Naive thymus-derived CD4-positive, alpha-beta T cell (primary cell): ENCODE results near the gene MMP23B. TPM values are rescaled to one million over a fixed set of nuclear protein-coding genes. Genes with fewer than 3 reads are reported as not detected.

Experiments
- ATAC-seq: fragments of 150-1000 bp; cut with Tn5 transposase; 2 replicates; pipeline ENCODE4 v1.10.0; 2021; ENCODE audit warnings: mild to moderate bottlenecking, moderate library complexity
- CTCF ChIA-PET: fragments of 350-600 bp; sonication (Branson Sonifier 250); formaldehyde crosslinking; loops from one replicate; lab custom pipeline; 2021; ENCODE audit warnings: antibody characterized with exemption; lab: Charles Lee
- POLR2A ChIA-PET: fragments of 350-600 bp; sonication (Branson Sonifier 250); formaldehyde crosslinking; loops from one replicate; lab custom pipeline; 2021; ENCODE audit warnings: antibody characterized with exemption, inconsistent platforms; lab: Charles Lee
- DNase-seq, 9 donors: peaks; one replicate each; pipeline versions ENCODE4 v3.0.0 to v3.0.0-alpha.2; 2020 to 2022; ENCODE audit warnings: mixed read lengths in 1 of 9
- H3K27ac ChIP-seq: one replicate; pipeline ENCODE4 v1.7.0; 2013; ENCODE audit warnings: mild to moderate bottlenecking, low read depth, low read length, moderate library complexity
- H3K27me3 ChIP-seq, 2 donors: one replicate each; pipeline ENCODE4 v1.7.0; 2013; ENCODE audit warnings: low read length in 2 of 2, mild to moderate bottlenecking in 2 of 2, moderate library complexity in 2 of 2; ENCODE audit not compliant: control insufficient read depth in 2 of 2, insufficient read depth in 2 of 2
- H3K36me3 ChIP-seq, 3 experiments: 1 replicate in 2 of 3; 2 replicates in 1 of 3; pipeline ENCODE4 v1.7.0; 2013; ENCODE audit warnings: low read length in 3 of 3, mild to moderate bottlenecking in 3 of 3, moderate library complexity in 1 of 3; ENCODE audit not compliant: insufficient read depth in 3 of 3, control insufficient read depth in 2 of 3
- H3K4me1 ChIP-seq, 2 donors: one replicate each; pipeline ENCODE4 v1.7.0; 2013; ENCODE audit warnings: low read length in 2 of 2, mild to moderate bottlenecking in 2 of 2, moderate library complexity in 1 of 2; ENCODE audit not compliant: control insufficient read depth in 2 of 2, insufficient read depth in 2 of 2
- H3K4me3 ChIP-seq: 2 replicates; pipeline ENCODE4 v1.7.0; 2013; ENCODE audit warnings: mild to moderate bottlenecking, low read length
- H3K9me3 ChIP-seq, 3 experiments: 1 replicate in 2 of 3; 2 replicates in 1 of 3; pipeline ENCODE4 v1.7.0; 2013; ENCODE audit warnings: low read length in 3 of 3; ENCODE audit not compliant: control insufficient read depth in 2 of 3
- H3K27ac Mint-ChIP-seq, 9 donors: one replicate each; pipeline ENCODE4 v1.8.0; 2020 to 2022; ENCODE audit warnings: mixed read lengths in 9 of 9, mild to moderate bottlenecking in 8 of 9, moderate library complexity in 5 of 9, inconsistent platforms in 2 of 9
- H3K27me3 Mint-ChIP-seq, 5 donors: one replicate each; pipeline ENCODE4 v1.8.0; 2021 to 2022; ENCODE audit warnings: mixed read lengths in 5 of 5, mild to moderate bottlenecking in 1 of 5
- H3K36me3 Mint-ChIP-seq, 5 donors: one replicate each; pipeline ENCODE4 v1.8.0; 2020 to 2022; ENCODE audit warnings: mixed read lengths in 5 of 5, mild to moderate bottlenecking in 3 of 5, inconsistent platforms in 1 of 5
- H3K4me1 Mint-ChIP-seq, 7 donors: one replicate each; pipeline ENCODE4 v1.8.0; 2020 to 2022; ENCODE audit warnings: mixed read lengths in 7 of 7, mild to moderate bottlenecking in 3 of 7, inconsistent platforms in 1 of 7
- H3K4me3 Mint-ChIP-seq, 10 donors: one replicate each; pipeline ENCODE4 v1.8.0; 2020 to 2022; ENCODE audit warnings: mild to moderate bottlenecking in 10 of 10, mixed read lengths in 10 of 10, moderate library complexity in 6 of 10, inconsistent platforms in 2 of 10
- H3K9me3 Mint-ChIP-seq, 11 donors: one replicate each; pipeline ENCODE4 v1.8.0; 2020 to 2022; ENCODE audit warnings: mixed read lengths in 11 of 11, mild to moderate bottlenecking in 4 of 11, inconsistent platforms in 1 of 11, moderate library complexity in 1 of 11
- intact Hi-C, 2 donors: fragments of 100-400 bp; cut with micrococcal nuclease; formaldehyde crosslinking; loops; one replicate each; pipeline ENCODE4 v1.15.1; 2023
- polyA plus RNA-seq, 2 donors: library from polyadenylated mRNA; unstranded; fragments of 300-500 nt; fragmentation: Illumina TruSeq; gene quantifications; one replicate each; pipeline ENCODE4 v1.2.3, GENCODE V29; 2021
- total RNA-seq, 6 experiments: library from RNA in 5 of 6; stranded (reverse) in 5 of 6; gene quantifications; 1 replicate in 5 of 6; 2 replicates in 1 of 6; pipeline ENCODE4 v1.2.3 and lab custom pipeline; 2021 to 2026

Gene MMP23B
- total and polyA plus RNA-seq, 7 experiments from 2014 or later = 2.7 to 12.8 (median 4.2) TPM; not detected in 2

- peaks cover 0 to 4% of the 10 kb centered on the region in 2 donors for H3K27me3 ChIP-seq
- intact Hi-C loops = loop anchor here (1.0 kb wide), 2 partner anchors 16 to 24 kb away; partner anchors contain the start of gene MIB2 (in 1 of the 2)
- Mint-ChIP-seq H3K27ac (peak overlapping the region in 3 of 9 donors; percentile 56 to 80 (median 62)), H3K27me3 (peaks cover 0 to 10% (median 0%) of the 10 kb centered on the region in 5 donors), H3K36me3 (no peaks in the 10 kb centered on the region), H3K4me1 (peaks cover 0 to 13% (median 5%) of the 10 kb centered on the region in 7 donors), H3K9me3 (no peaks in the 10 kb centered on the region), H3K4me3 (peak overlapping the region; percentile 60 to 90 (median 76))
- ChIA-PET POLR2A (interaction anchor here (0.9 to 2.8 kb wide), 2 partner anchors 9 to 15 kb away, joined by 3 to 21 read pairs; partner anchors contain the start of gene MIB2), CTCF (interaction anchor here (1.1 kb wide), 1 partner anchor 17 kb away, joined by 3 read pairs; no protein-coding TSS in a partner anchor)
- ATAC-seq (peak; percentile 58), DNase-seq (peak in 8 of 9 donors; percentile 20 to 56 (median 50))
- H3K4me1 ChIP-seq = no peaks in the 10 kb centered on the region
- no peak overlapping the region for H3K4me3 ChIP-seq
- no peaks in the 10 kb centered on the region for H3K9me3 ChIP-seq
- H3K27ac ChIP-seq = no peak overlapping the region
- H3K36me3 ChIP-seq = no peaks in the 10 kb centered on the region
These were observed 32.7 kb upstream of the MMP23B start for GRCh38 chr1:1599030-1599934.

GRCh38 chr1:1599935-1600860 lies 31.8 kb upstream of the MMP23B start, which contains the start of gene FNDC10:
TSS of gene FNDC10 (minus strand) at chr1:1600135. CDS start at chr1:1600015, 120 bp downstream.
- POLR2A ChIA-PET = no interaction called here
- peak; percentile 43 for ATAC-seq

GRCh38 chr1:1600861-1601563 lies 31.0 kb upstream of the MMP23B start:
- peak in 1 of 9 donors; percentile 7 for DNase-seq

More at GRCh38 chr1:1599935-1600860, 31.8 kb upstream of the MMP23B start, which contains the start of gene FNDC10:
- Mint-ChIP-seq H3K9me3 (no peaks in the 10 kb centered on the region), H3K4me3 (peak within 1 kb of the TSS; percentile 60 to 90 (median 76)), H3K27me3 (peaks cover 0 to 10% (median 0%) of the 10 kb centered on the region in 5 donors), H3K27ac (peak within 1 kb of the TSS in 3 of 9 donors; percentile 56 to 80 (median 62)), H3K36me3 (no peaks in the 10 kb centered on the region), H3K4me1 (peaks cover 0 to 13% (median 5%) of the 10 kb centered on the region in 7 donors)
- Histone ChIP-seq H3K4me1 (no peaks in the 10 kb centered on the region), H3K27ac (no peak within 1 kb of the TSS), H3K9me3 (no peaks in the 10 kb centered on the region), H3K27me3 (no peaks in the 10 kb centered on the region), H3K4me3 (no peak within 1 kb of the TSS), H3K36me3 (no peaks in the 10 kb centered on the region)
- intact Hi-C loops = loop anchor here (1.0 kb wide), 2 partner anchors 15 to 25 kb away; partner anchors contain the start of gene MIB2 (in 1 of the 2)
- DNase-seq = peak in 1 of 9 donors; percentile 50
- CTCF ChIA-PET = interaction anchor here (1.0 kb wide), 1 partner anchor 13 kb away, joined by 3 read pairs; no protein-coding TSS in a partner anchor

GRCh38 chr1:1601564-1602303 lies 30.2 kb upstream of the MMP23B start:
- ChIA-PET POLR2A (interaction anchor here (2.9 kb wide), 1 partner anchor 13 kb away, joined by 25 read pairs; the partner anchor contains the start of gene MIB2), CTCF (interaction anchor here (0.5 to 1.0 kb wide), 2 partner anchors 15 to 36 kb away, joined by 3 to 5 read pairs; no protein-coding TSS in a partner anchor)
- H3K4me1 Mint-ChIP-seq = peaks cover 3 to 16% (median 7%) of the 10 kb centered on the region in 7 donors
- peak overlapping the region in 2 of 10 donors; percentile 9 to 78 for H3K4me3 Mint-ChIP-seq
- intact Hi-C loops = no loop called here
- no peaks in the 10 kb centered on the region for H3K36me3 Mint-ChIP-seq
- H3K27ac Mint-ChIP-seq = peak overlapping the region in 2 of 9 donors; percentile 17 to 25
- H3K9me3 ChIP-seq = no peaks in the 10 kb centered on the region
- no peak overlapping the region for H3K27ac ChIP-seq
- DNase-seq = peak in 1 of 9 donors; percentile 8
- H3K27me3 ChIP-seq = no peaks in the 10 kb centered on the region
- no peaks in the 10 kb centered on the region for H3K36me3 ChIP-seq
- H3K27me3 Mint-ChIP-seq = peaks cover 0 to 10% (median 0%) of the 10 kb centered on the region in 5 donors
- H3K4me3 ChIP-seq = no peak overlapping the region
- peaks cover 0 to 4% of the 10 kb centered on the region in 2 donors for H3K4me1 ChIP-seq
- no peak for ATAC-seq
- no peaks in the 10 kb centered on the region for H3K9me3 Mint-ChIP-seq

More at GRCh38 chr1:1600861-1601563, 31.0 kb upstream of the MMP23B start:
- Mint-ChIP-seq H3K9me3 (no peaks in the 10 kb centered on the region), H3K36me3 (no peaks in the 10 kb centered on the region), H3K27me3 (peaks cover 0 to 10% (median 0%) of the 10 kb centered on the region in 5 donors), H3K4me3 (peak overlapping the region in 9 of 10 donors; percentile 9 to 78 (median 65)), H3K27ac (peak overlapping the region in 1 of 9 donors; percentile 67), H3K4me1 (peaks cover 0 to 13% (median 5%) of the 10 kb centered on the region in 7 donors)
- intact Hi-C loops = no loop called here
- no peak overlapping the region for H3K4me3 ChIP-seq
- H3K36me3 ChIP-seq = no peaks in the 10 kb centered on the region
- ChIA-PET POLR2A (interaction anchor here (2.9 kb wide), 1 partner anchor 13 kb away, joined by 25 read pairs; the partner anchor contains the start of gene MIB2), CTCF (interaction anchor here (0.5 to 1.0 kb wide), 2 partner anchors 14 to 35 kb away, joined by 3 to 5 read pairs; no protein-coding TSS in a partner anchor)
- no peaks in the 10 kb centered on the region for H3K9me3 ChIP-seq
- no peak for ATAC-seq
- no peaks in the 10 kb centered on the region for H3K4me1 ChIP-seq
- no peaks in the 10 kb centered on the region for H3K27me3 ChIP-seq
- H3K27ac ChIP-seq = no peak overlapping the region

GRCh38 chr1:1602304-1602967 lies 29.5 kb upstream of the MMP23B start:
- no peak overlapping the region for H3K4me3 ChIP-seq
- CTCF ChIA-PET = no interaction called here

More at GRCh38 chr1:1602304-1602967, 29.5 kb upstream of the MMP23B start:
- DNase-seq (peak in 1 of 9 donors; percentile 8), ATAC-seq (no peak)
- Histone ChIP-seq H3K4me1 (peaks cover 0 to 10% of the 10 kb centered on the region in 2 donors), H3K27me3 (no peaks in the 10 kb centered on the region), H3K36me3 (no peaks in the 10 kb centered on the region), H3K9me3 (no peaks in the 10 kb centered on the region), H3K27ac (no peak overlapping the region)
- H3K4me1 Mint-ChIP-seq = peaks cover 8 to 23% (median 14%) of the 10 kb centered on the region in 7 donors
- peaks cover 0 to 10% (median 0%) of the 10 kb centered on the region in 5 donors for H3K27me3 Mint-ChIP-seq
- H3K36me3 Mint-ChIP-seq = no peaks in the 10 kb centered on the region
- intact Hi-C loops = no loop called here
- POLR2A ChIA-PET = interaction anchor here (2.9 kb wide), 1 partner anchor 12 kb away, joined by 25 read pairs; the partner anchor contains the start of gene MIB2
- peak overlapping the region in 3 of 10 donors; percentile 5 to 26 (median 9) for H3K4me3 Mint-ChIP-seq
- peak overlapping the region in 6 of 9 donors; percentile 17 to 65 (median 34) for H3K27ac Mint-ChIP-seq
- H3K9me3 Mint-ChIP-seq = no peaks in the 10 kb centered on the region
